IgD-negative memory B cell (primary cell): Measurements from ENCODE around the gene FUT7. TPM values are rescaled to one million over a fixed set of nuclear protein-coding genes. Genes with fewer than 3 reads are reported as not detected.
A peak's percentile ranks its signal among the peaks of the same experiment; 100 is the strongest.

Experiments used
- H3K27ac Mint-ChIP-seq, 3 donors: one replicate each; pipeline ENCODE4 v1.8.0; 2020 to 2022; ENCODE audit warnings: mild to moderate bottlenecking in 3 of 3, mixed read lengths in 3 of 3, moderate library complexity in 1 of 3
- H3K27me3 Mint-ChIP-seq: one replicate; pipeline ENCODE4 v1.8.0; 2021; ENCODE audit warnings: mixed read lengths
- H3K36me3 Mint-ChIP-seq: one replicate; pipeline ENCODE4 v1.8.0; 2020; ENCODE audit warnings: mild to moderate bottlenecking, mixed read lengths
- H3K4me1 Mint-ChIP-seq, 3 donors: one replicate each; pipeline ENCODE4 v1.8.0; 2020 to 2022; ENCODE audit warnings: mixed read lengths in 3 of 3, mild to moderate bottlenecking in 1 of 3
- H3K4me3 Mint-ChIP-seq, 4 donors: one replicate each; pipeline ENCODE4 v1.8.0; 2020 to 2022; ENCODE audit warnings: mild to moderate bottlenecking in 4 of 4, mixed read lengths in 4 of 4, moderate library complexity in 3 of 4
- H3K9me3 Mint-ChIP-seq, 3 donors: one replicate each; pipeline ENCODE4 v1.8.0; 2020 to 2021; ENCODE audit warnings: mixed read lengths in 3 of 3, mild to moderate bottlenecking in 1 of 3
- polyA plus RNA-seq: library from polyadenylated mRNA; unstranded; fragments of 300-500 nt; fragmentation: Illumina TruSeq; gene quantifications from one replicate; pipeline ENCODE4 v1.2.3, GENCODE V29; 2021

FUT7 gene
- polyA plus RNA-seq, 1 donor from 2014 or later = 26.6 TPM

DNA sequence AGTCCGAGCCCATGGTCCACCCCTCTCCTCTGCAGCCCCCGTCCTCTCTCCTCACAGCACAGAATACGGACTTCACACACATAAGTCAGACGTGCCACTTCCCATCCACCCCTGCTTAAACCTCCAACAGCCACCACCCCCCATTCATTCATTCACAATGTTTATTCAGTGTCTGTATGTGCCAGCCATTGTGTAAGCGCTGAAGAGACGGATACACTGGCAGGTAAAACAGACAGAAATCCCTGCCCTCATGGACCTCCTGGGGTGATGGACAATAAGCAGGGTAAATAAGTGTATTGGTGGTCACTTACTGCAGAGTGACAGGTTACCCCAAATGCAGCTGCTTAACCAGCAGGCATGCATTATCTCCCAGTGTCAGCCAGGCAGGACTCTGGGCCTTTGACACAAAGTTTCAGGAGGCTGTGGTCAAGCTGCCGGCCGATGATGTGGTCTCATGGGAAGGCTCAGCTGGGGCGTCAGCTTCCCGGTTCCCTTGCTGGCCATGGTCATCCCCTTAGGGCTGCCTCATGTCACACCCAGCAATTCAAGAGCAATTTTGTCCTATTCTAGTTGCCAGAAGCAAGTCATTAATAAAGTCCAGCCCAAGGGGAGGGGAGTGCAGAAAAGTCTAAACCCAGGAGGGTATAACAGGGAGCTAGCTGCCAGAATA, 41.5 kb downstream of the FUT7 start:
- Mint-ChIP-seq H3K27me3 (peaks cover 14% of the 10 kb centered on the region), H3K9me3 (no peaks in the 10 kb centered on the region), H3K27ac (peak overlapping the region in 2 of 3 donors; percentile 37 to 67), H3K4me3 (peak overlapping the region in 3 of 4 donors; percentile 18 to 86 (median 77)), H3K4me1 (peaks cover 6 to 9% (median 8%) of the 10 kb centered on the region in 3 donors), H3K36me3 (no peaks in the 10 kb centered on the region)

DNA sequence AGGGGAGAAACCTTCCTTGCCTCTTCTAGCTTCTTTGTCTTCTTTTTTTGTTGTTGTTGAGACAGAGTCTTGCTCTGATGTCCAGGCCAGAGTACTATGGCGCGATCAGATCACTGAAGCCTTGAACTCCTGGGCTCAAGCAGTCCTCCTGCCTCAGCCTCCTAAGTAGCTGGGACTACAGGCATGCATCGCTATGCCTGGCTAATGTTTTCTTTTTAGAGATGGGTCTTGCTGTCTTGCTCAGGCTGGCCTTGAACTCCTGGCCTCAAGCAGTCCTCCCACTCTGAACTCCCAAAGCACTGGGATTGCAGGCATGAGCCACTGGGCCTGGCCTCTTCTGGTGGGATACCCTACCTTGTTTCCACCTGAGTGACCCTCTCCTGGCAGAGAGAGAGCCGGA, 43.0 kb downstream of the FUT7 start:
- peaks cover 17% of the 10 kb centered on the region for H3K27me3 Mint-ChIP-seq
- H3K9me3 Mint-ChIP-seq = no peaks in the 10 kb centered on the region
- H3K36me3 Mint-ChIP-seq = peaks cover under 1% of the 10 kb centered on the region
- H3K4me1 Mint-ChIP-seq = peaks cover 8 to 9% (median 9%) of the 10 kb centered on the region in 3 donors
- H3K27ac Mint-ChIP-seq = peak overlapping the region in 1 of 3 donors; percentile 19
- peak overlapping the region in 1 of 4 donors; percentile 41 for H3K4me3 Mint-ChIP-seq

DNA sequence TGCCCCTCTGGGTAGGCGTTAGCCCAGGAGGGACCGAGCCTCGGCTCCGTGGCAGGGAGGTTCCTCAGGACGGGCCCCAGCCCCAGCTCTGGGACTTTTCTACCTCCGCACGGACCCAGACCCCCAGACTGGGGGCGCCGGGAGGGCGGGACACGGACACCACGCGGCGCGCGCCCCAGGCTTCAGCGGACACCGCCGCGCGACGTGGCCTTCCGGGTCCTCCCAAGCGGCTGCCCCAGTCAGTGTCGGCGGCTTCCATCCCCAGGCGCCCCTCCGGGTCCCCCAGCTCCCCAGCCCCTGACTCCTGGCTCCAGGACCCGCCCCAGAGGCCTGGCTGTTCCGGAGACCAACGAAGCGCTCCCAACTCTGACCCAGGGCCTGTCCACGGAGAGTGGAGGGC, 46.0 kb downstream of the FUT7 start:
- Mint-ChIP-seq H3K36me3 (peaks cover 2% of the 10 kb centered on the region), H3K4me1 (peaks cover 3 to 8% (median 7%) of the 10 kb centered on the region in 3 donors), H3K9me3 (no peaks in the 10 kb centered on the region), H3K4me3 (peak overlapping the region in 1 of 4 donors; percentile 37), H3K27ac (peak overlapping the region in 1 of 3 donors; percentile 45), H3K27me3 (peaks cover 30% of the 10 kb centered on the region)

DNA sequence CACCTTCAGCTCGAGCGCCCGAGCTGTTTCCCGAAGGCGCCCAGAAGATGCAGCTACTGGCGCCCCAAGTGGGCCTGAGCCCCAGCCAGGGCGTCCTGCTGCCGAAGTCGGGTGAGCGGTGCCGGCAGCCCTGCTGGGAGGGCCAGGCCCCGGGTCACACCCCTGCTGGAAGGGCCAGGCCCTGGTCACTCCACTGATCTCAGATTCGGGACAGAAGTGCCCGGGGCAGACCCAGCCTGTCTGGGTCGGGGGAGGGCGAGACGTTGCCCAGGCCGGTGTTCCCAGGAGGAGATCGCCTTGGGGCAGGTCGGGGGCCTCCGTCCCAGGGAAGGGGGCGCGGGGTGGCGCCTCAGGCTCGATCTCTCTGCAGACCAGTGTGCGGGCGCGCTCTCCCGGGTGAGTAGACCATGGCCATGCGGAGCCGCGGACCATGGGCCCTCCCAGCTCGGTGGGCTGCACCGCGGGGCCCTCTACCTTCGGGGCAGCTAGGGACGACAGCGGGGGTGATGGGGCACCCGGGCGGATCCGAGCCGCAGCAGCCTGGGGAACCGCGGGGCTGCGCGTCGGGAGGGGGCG, 46.8 kb downstream of the FUT7 start:
- H3K27ac Mint-ChIP-seq = no peak overlapping the region
- no peak overlapping the region for H3K4me3 Mint-ChIP-seq
- peaks cover 3 to 7% (median 4%) of the 10 kb centered on the region in 3 donors for H3K4me1 Mint-ChIP-seq
- H3K9me3 Mint-ChIP-seq = no peaks in the 10 kb centered on the region
- peaks cover 2% of the 10 kb centered on the region for H3K36me3 Mint-ChIP-seq
- H3K27me3 Mint-ChIP-seq = peaks cover 30% of the 10 kb centered on the region

DNA sequence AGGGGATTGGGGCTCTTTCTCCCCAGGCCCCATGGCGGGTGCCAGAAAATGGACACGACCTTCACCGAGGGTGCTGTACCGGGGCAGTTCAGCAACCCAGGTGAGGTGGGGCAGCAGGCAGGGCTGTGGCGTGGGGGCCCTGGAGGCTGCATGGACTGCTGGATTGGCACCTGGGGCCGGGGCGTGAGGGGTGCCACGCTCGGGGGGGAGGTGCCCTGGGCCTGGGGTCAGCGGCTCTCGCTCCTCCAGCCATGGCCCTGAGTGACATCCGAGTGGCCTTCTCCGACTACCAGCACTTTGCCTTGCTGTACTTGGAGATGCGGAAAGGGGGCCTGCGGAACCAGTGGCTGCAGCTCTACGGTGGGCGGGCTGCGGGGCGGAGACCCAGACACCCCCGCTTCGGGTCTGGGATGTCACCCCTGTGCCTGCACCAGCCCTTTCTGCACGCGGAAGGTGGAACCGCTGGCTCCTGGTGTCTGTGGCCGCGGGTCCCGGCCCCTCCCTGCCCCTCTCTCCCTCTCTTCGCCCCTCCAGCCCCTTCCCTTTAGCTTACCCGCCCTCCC, 47.3 kb downstream of the FUT7 start:
- Mint-ChIP-seq H3K27me3 (peaks cover 30% of the 10 kb centered on the region), H3K4me3 (no peak overlapping the region)

DNA sequence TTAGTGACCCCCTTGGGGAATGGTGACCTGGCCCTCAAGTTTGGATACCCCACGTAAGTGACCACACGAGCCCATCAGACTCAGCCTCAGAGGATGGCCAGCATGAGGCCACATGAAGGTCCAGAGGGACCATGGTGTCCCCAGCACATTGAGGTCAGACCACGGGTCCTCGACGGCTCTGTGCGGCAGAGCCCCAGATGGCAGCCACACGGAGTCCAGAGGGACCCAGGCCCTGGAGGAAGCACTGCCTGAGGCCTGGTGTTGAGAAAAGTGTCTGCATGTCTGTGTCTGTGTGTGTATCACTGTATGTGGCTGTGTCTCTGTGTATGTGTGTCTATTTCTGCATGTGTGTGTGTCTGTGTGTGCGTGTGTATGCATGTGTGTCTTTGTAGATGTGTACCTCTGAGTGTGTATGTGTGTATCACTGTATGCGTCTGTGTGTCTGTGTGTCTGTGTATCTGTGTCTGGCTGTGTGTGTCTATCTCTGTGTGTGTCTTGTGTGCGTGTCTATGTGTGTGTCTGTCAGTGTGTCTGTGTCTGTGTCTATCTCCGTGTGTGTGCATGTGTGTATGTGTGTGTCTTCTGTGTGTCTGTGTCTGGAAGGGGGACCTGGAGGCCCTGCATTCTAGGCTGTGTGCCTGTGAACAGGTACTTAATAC, 48.1 kb downstream of the FUT7 start:
- Mint-ChIP-seq H3K4me1 (peaks cover 0 to 7% (median 3%) of the 10 kb centered on the region in 3 donors), H3K27me3 (peaks cover 28% of the 10 kb centered on the region), H3K27ac (peak overlapping the region in 1 of 3 donors; percentile 71), H3K36me3 (peaks cover 2% of the 10 kb centered on the region), H3K4me3 (no peak overlapping the region), H3K9me3 (no peaks in the 10 kb centered on the region)

More for the DNA sequence above, 47.3 kb downstream of the FUT7 start:
- peaks cover 2% of the 10 kb centered on the region for H3K36me3 Mint-ChIP-seq
- no peaks in the 10 kb centered on the region for H3K9me3 Mint-ChIP-seq
- H3K4me1 Mint-ChIP-seq = peaks cover 3 to 7% (median 4%) of the 10 kb centered on the region in 3 donors
- H3K27ac Mint-ChIP-seq = no peak overlapping the region

DNA sequence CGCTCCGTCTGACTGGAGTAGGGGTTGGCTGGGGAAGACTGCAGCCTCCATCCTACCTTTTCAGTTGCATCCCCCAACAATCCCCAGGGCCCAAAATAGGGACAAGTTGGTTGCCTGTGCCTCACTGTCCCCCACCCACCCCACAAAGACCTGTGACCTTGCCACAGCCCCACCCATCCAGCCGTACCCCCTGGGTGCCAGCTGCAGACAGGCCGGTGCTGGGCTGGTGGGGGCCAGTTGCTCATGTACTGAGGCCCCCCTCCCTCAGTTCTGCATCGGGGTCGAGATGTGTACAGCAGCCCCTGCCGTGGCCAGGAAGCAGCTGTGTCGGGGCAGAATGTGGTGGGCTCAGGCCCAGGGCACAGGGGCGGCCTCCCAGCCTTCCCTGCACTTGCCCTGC, 48.7 kb downstream of the FUT7 start:
- Mint-ChIP-seq H3K4me3 (no peak overlapping the region), H3K27me3 (peaks cover 28% of the 10 kb centered on the region)

DNA sequence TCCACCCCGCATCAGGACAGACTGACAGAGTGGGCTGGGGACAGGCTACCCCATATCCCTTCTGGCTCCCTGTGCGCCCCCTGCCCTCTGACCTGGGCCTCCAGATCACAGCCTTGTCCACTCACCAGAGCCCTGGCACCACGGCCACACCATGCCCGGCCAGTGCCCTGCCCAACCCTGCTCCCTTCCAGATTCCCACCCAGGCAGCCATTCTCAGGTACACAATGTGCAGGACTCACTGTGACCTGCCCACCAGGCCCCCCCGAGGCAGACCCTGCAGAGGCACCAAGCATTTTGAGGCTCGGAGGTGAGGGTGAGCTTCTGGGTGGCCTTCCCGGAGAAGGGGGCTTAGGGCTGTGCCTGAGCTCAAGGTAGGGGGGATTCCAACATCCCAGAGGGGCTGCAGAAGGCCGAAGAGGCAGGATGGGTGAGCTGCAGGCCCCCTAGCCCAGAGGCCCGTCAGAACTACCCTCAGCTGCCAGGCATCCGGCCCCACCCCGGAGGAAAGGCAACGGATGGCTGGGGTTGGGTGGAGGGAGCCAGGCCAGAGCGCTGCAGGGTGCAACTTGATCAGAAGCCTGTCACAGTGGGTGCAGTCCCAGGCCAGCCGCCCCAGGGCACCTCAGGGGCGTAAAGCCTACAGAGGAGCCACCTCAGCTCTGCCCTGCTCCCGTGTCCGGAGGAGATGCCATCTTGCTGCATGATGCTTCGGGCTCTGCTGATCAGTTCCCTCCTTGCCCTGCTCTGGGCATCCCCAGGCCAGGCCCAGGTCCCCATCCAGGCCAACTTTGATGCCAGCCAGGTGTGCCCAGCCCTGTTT, 49.4 kb downstream of the FUT7 start, which contains the start of gene LCNL1:
Gene LCNL1, plus strand, starts transcription at position 762 of the 820 bp plus-strand sequence. CDS start 594 bp downstream, outside the sequence.
- Mint-ChIP-seq H3K27ac (peak within 1 kb of the TSS in 1 of 3 donors; percentile 71), H3K36me3 (peaks cover 2% of the 10 kb centered on the region), H3K27me3 (peaks cover 24% of the 10 kb centered on the region), H3K4me3 (no peak within 1 kb of the TSS), H3K4me1 (peaks cover 0 to 5% (median 3%) of the 10 kb centered on the region in 3 donors), H3K9me3 (no peaks in the 10 kb centered on the region)

More for the DNA sequence above, 48.7 kb downstream of the FUT7 start:
- no peak overlapping the region for H3K27ac Mint-ChIP-seq
- peaks cover 2% of the 10 kb centered on the region for H3K36me3 Mint-ChIP-seq
- peaks cover 0 to 7% (median 3%) of the 10 kb centered on the region in 3 donors for H3K4me1 Mint-ChIP-seq
- H3K9me3 Mint-ChIP-seq = no peaks in the 10 kb centered on the region

DNA sequence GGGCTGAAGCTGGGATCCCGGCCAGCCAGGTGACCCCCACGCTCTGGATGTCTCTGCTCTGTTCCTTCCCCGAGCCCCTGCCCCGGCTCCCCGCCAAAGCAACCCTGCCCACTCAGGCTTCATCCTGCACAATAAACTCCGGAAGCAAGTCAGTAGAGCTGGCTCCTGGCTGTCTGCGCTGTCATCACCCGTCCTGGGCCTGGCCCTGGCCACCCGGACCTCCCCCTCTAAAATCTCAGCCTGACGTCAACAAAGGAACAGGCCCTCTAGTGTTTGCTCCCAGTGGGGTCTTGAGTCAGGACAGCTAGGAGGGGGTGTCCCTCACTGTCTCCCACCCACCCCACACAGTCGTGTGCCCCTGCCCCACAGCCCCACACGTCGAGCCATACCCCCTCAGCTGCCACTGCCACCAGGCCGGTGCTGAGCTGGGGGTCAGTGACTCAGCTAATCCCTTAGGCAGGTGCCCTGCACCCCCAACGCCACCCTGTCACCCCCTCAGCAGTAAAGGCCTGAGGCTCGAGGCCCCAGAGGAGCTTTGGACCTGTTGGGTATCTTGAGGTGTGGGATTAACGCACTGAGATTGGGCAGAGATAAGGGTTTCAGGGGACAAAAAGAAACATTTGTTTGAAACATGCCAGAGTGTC, 50.2 kb downstream of the FUT7 start:
- peaks cover 2% of the 10 kb centered on the region for H3K36me3 Mint-ChIP-seq
- H3K4me3 Mint-ChIP-seq = no peak overlapping the region
- no peak overlapping the region for H3K27ac Mint-ChIP-seq
- peaks cover 0 to 6% (median 5%) of the 10 kb centered on the region in 3 donors for H3K4me1 Mint-ChIP-seq
- no peaks in the 10 kb centered on the region for H3K9me3 Mint-ChIP-seq
- peaks cover 21% of the 10 kb centered on the region for H3K27me3 Mint-ChIP-seq

DNA sequence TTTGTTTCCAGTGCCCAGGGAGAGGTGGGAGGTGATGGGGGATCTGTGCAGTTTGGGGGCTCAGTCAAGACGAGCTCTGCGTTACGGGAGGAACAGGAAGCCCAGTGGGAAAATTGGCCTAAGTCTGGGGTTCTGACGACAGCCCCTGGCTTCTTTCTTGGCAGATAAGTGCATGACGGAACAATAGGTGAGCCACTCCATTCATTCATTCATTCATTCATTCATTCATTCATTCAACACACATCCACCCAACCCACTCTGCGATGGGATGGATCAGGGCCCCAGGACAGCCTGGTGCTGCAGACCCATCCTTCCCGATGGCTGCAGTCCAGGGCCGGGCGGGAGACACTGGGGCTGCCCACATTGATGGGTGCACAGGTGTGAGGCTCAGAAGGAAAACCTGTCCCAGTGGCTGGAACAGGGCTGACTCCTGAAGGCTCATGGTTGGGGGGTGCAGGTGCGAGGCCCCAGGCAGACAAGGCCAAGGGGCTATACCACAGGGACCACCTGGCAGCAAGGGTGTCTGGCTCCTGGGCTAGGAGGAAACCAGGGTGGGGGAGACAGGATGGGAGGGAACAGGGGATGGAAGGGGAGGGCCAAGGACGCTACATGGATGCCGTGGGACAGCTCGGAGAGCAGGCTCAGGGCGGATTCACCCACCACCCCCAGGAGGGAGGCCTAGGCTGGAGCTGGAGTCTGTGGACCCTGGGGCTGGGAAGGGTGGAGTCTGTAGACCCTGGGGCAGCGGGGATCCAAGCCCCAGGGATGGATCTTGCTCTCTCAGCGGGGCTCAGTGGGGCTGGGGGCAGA, 51.0 kb downstream of the FUT7 start:
- Mint-ChIP-seq H3K9me3 (no peaks in the 10 kb centered on the region), H3K27me3 (peaks cover 20% of the 10 kb centered on the region), H3K4me3 (peak overlapping the region in 1 of 4 donors; percentile 58), H3K36me3 (peaks cover 2% of the 10 kb centered on the region), H3K27ac (peak overlapping the region in 1 of 3 donors; percentile 26), H3K4me1 (peaks cover 0 to 7% (median 3%) of the 10 kb centered on the region in 3 donors)
